NCI-H524 treated with DMSO at 0.1 percent for 48 hours (cell line): ENCODE data around the gene NME7.
"Not testable (repeated sequence)": the region's sequence is repeated elsewhere in the genome, so short reads cannot be mapped to it uniquely, and the experiment has no call there.

Experiments used
- DNase-seq: peaks from one replicate; lab custom pipeline; 2025; lab: John Stamatoyannopoulos, UW

The NME7 gene

GRCh38 chr1:169214598-169214997 is 153.0 kb downstream of the NME7 start:
- DNase-seq: no peak

GRCh38 chr1:169212088-169212487 is 155.5 kb downstream of the NME7 start:
- DNase-seq: no peak

DNA sequence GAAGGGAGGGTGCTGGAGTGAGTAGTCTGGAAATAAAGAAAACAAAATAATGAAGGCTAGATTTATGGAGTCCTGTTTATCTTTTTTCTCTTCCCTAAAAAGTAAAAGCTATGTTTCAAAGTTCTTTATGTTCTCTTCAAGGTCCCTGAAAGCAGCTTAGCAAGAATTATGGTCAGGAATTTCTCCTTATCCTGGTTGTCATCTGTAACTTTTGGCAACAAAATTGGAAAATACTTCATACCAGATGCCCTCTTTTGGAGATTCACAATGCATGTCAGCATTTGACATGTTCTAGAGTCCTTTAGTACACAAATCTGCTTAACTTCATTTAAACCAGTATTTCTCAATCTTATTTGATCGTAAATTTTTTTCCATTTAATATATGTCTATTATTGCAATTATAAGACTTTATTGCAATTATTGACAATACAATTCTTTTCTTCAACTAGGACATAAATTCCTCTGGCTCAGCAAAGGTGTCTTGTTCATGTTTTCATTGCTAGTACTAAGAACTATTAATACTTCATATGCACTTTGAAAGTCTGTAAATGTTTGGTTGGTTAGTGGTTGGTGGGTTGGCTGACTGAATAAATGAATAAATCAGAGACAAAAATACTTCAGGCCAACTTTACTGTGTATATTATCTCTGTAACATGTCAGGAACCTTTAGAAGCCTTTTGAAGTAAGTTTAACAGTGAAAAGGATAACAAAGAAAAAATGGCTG is 159.6 kb downstream of the NME7 start:
- no peak for DNase-seq

GRCh38 chr1:169204157-169204556 is 163.4 kb downstream of the NME7 start:
- DNase-seq: no peak

GRCh38 chr1:169202791-169203665 is 164.6 kb downstream of the NME7 start:
- DNase-seq: no peak

DNA sequence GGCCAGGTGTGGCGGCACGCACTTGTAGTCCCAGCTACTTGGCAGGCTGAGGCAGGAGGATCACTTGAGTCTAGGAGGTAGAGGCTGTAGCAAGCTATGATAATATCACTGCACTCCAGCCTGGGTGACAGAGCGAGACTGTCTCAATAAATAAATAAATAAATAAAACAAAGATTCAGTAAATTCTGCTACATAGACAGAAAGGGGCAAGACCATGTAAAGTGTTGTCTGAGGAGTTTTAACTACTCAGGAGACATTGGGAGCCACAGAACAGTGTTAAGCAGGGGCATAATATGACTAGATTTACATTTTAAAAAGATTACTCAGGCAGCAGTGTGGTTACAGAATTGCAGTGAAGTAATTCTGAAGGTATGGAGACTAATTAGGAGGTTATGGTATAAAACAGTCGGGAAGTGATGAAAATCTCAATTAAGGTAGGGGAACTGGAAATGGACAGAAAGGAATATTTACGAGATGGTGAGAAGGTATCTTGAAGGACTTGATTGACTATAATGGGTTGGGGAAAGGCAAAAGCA is 166.4 kb downstream of the NME7 start:
- no peak for DNase-seq

DNA sequence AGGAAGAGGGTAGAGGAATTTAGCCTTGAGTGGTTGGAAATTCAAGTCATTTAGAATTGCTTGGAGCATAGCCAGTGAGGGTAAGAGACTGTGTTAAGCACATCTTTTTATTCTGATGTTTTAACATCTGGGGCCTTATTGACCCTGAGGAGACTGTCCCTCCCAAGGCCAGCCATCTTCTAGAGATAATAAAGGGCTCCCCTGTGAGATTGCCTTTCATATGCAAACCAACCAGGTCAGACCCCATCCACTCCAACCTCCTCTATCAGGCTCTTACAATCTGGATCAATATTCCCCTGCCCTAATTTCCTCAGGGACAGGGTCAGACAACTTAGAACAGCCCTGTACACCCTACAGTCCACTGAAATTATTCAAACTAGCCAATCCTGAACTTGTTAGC is 167.3 kb downstream of the NME7 start:
- no peak for DNase-seq

DNA sequence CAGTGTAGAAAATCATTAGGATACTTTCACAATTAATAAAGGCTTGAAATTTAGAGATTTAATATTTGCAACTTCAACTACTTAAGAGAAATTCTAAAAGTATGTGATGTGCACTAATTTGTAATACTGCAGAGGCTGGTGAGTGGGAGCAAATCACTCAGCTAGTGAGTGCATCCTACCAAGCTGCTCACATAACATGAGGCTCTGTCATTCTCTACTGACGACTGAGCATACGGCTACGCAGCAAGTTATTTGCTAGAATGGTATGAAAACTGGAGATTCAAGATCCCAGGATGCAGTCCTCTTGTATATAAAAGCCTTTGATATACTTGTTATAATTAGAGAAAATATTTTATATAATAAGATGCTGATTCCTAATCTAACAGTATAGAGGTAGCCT is 171.0 kb downstream of the NME7 start:
- DNase-seq: no peak

GRCh38 chr1:169196161-169196560 is 171.4 kb downstream of the NME7 start:
- DNase-seq: no peak

DNA sequence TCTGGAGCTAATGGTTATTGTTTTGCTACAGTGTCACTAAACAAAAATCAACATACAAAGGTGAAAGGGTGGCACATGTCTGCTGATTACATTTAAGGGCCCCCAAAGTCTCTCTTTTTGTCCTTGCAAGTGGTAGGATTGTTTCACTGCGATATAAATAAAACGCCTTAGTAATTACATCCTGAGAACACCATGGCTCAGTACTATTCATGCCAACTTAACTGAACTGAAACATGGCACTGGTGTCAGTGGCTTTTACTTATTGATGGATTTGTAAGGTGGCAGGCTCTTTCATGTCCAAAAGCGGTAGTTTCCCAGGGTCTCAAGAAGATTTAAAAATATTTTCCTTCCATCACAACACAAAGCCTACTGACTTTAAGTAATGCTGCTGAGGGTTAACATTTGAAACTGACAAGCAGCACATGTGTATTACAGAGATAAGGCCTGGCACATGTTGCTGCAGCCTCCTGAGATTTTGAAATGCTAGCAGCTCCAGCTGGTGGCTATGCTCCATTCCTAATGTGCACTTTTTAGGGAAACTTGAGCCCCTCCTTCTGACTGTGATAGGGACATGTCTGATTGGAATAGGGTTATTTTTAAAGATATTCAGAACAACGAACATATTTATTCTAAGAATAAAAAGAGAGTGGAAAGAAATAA is 174.3 kb downstream of the NME7 start:
- DNase-seq: peak; percentile 11

DNA sequence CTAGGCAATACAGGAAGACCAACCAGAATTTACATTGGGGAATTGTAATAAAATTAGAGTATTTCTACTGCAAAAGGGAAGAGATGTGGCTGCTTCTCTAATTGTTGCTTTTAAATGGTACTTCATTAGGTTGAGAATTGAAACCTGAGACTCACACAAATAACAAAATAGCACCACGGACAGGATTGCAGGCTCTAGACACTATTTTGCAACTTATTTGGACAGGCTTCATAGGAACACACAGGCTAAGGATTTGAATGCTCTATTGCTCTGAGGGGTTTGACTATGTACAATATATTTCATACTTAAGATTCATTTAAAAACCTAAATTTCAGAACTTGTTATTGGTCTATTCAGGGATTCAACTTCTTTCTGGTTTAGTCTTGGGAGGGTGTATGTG is 181.5 kb downstream of the NME7 start:
- DNase-seq: no peak

- no peak for DNase-seq
These were observed 182.8 kb downstream of the NME7 start for GRCh38 chr1:169184812-169185211.

- DNase-seq: no peak
These were observed 187.4 kb downstream of the NME7 start for GRCh38 chr1:169180174-169180573.

DNA sequence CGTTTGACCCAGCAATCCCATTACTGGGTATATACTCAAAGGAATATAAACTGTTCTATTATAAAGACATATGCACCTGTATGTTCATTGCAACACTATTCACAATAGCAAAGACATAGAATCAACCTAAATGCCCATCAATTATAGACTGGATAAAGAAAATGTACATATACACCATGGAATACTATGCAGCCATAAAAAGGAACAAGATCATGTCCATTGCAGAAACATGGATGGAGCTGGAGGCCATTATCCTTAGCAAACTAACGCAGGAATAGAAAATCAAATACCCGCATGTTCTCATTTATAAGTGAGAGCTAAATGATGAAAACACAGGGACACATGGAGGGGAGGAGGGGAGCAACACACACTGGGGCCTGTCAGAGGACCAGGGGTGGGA is 188.2 kb downstream of the NME7 start:
- not testable (repeated sequence) for DNase-seq

GRCh38 chr1:169175461-169175860 is 192.1 kb downstream of the NME7 start:
- no peak for DNase-seq

GRCh38 chr1:169163059-169163458 is 204.5 kb downstream of the NME7 start:
- DNase-seq: no peak

GRCh38 chr1:169161496-169162194 is 206.0 kb downstream of the NME7 start:
- DNase-seq: no peak

DNA sequence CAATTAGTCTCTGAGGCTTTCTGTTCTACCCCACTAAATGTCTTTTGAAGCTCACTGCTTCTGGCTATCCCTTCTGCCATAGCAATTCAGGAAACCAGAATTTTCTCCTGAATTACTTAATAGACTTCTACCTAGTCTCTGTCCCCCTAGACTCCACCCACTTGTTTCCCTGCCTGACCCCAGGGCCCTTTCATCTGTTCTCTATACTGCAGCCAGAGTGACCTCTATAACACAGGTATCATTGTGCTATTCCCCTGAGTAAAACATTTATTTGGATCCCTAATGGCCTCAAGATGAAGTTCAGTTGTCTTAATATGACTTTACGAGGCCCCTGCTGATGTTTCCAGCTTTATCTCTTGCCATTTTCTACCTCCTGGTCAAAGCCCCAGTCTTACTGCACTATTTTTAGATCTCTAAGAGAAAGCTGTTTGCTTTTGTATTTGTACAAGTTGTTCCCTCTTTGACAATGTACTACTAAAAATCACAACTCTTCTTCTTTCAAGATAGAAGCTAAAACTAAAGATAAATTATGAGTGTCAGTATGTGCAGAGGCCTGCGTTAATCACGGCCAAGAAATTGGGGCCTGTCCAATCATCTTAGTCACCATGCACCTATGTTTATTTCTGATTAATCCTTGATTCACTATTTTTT is 206.6 kb downstream of the NME7 start:
- DNase-seq: no peak

- DNase-seq: no peak
These were observed 211.0 kb downstream of the NME7 start for GRCh38 chr1:169156580-169156979.

GRCh38 chr1:169155675-169156074 is 211.9 kb downstream of the NME7 start:
- no peak for DNase-seq

GRCh38 chr1:169151338-169151837 is 216.2 kb downstream of the NME7 start:
- DNase-seq: no peak
